Body of pancreas (tissue), 4 donors: ENCODE results near the gene ZAP70. TPM values are rescaled to one million over a fixed set of nuclear protein-coding genes. Genes with fewer than 3 reads are reported as not detected.

ENCODE experiments used
- ATAC-seq: fragments of 150-250 bp; one replicate; pipeline ENCODE4 v1.9.1; 2016
- DNase-seq, 4 donors: peaks; one replicate each; pipeline ENCODE4 v3.0.0-alpha.2; 2019
- H3K27ac ChIP-seq, 4 donors: fragments of 200-600 bp; sonication (generic); 1 replicate in 3 of 4; 2 replicates in 1 of 4; pipeline versions ENCODE4 v1.5.1 to v1.6.1; 2016 to 2019; ENCODE audit warnings: mild to moderate bottlenecking in 1 of 4, mixed read lengths in 1 of 4, moderate library complexity in 1 of 4
- H3K27me3 ChIP-seq, 2 donors: fragments of 200-600 bp; sonication (generic); one replicate each; pipeline ENCODE4 v1.6.0; 2016; ENCODE audit warnings: mild to moderate bottlenecking in 1 of 2
- H3K36me3 ChIP-seq, 2 donors: fragments of 200-600 bp; sonication (generic); replicated peaks in 1 of 2; 2 replicates each; pipeline ENCODE4 v1.5.1; 2016; ENCODE audit warnings: low read depth in 2 of 2; ENCODE audit not compliant: insufficient read depth in 1 of 2
- H3K4me1 ChIP-seq: fragments of 200-600 bp; sonication (generic); one replicate; pipeline ENCODE4 v1.6.0; 2016
- H3K4me3 ChIP-seq, 2 donors: fragments of 200-600 bp; sonication (generic); 1 replicate in 1 of 2; 2 replicates in 1 of 2; pipeline ENCODE4 v1.5.1; 2016 to 2019
- H3K9me3 ChIP-seq, 3 donors: fragments of 200-600 bp; sonication (generic); 1 replicate in 2 of 3; 2 replicates in 1 of 3; pipeline ENCODE4 v1.5.1; 2016
- CTCF ChIP-seq, 7 experiments: fragments of 450-650 bp in 4 of 7; fragments of 200-600 bp in 3 of 7; sonication (generic) in 3 of 7; IDR thresholded peaks; one replicate each; pipeline ENCODE4 v1.5.1; 2016 to 2019; ENCODE audit warnings: antibody characterized with exemption in 7 of 7
- POLR2A ChIP-seq, 3 donors: fragments of 450-650 bp; IDR thresholded peaks; one replicate each; pipeline ENCODE4 v1.6.1; 2016; ENCODE audit warnings: antibody characterized with exemption in 3 of 3, mild to moderate bottlenecking in 2 of 3
- WGBS, 2 donors: methylation state at CpG; one replicate each; pipeline ENCODE4 v1.1.5; 2017; 5-methylcytosine and 5-hydroxymethylcytosine counted together
- intact Hi-C: fragments of 100-400 bp; cut with DNase I; formaldehyde crosslinking; loops from one replicate; pipeline ENCODE4 v1.15.1; 2023
- total RNA-seq, 2 donors: library from RNA; depleted of rRNA; stranded (reverse); fragments of >200 nt; gene quantifications; one replicate each; pipeline ENCODE4 v1.1.0, GENCODE V29; 2016

Gene ZAP70
- total RNA-seq, 2 donors from 2014 or later, result 2.1 to 4.0 TPM

DNA sequence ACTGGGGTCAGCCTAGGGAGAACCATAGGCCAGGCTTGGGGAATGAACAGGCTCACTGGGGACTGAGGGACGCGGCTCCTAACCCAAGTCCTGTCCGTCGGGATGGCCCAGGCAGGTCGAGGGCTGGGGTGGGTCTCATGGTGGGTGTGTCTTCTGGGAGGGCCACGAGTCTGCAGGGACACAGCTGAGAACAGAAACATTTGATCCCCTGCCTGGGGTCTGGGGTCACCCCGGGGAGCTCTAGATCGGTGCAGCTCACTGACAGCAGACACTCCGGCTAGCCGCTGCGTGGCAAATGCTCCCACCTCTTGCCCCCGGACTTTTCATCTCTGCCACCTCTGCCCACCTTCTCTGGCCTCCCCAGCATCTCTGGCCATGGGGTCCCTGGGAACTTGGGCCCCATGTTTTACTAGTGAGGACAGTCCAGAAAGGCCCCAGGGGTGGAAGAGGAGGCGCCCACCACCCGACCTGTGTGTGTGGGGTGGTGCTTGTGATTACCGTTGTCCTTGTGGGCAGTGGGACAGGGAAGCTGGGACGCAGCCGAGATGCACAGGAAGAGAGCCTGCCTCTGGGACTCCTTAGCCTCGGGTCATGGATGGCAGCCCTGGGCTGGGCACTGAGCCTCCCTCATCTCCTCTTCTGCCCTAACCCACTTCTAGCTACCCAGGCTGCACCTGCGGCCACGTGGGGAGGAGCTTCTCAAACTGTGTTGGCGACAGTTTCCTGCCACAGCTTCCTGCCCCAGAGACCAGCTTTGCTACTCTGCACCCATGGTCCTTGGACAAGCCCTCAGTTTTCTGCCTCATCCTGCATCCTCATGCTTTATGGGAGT lies 4.9 kb downstream of the ZAP70 start:
- Histone ChIP-seq H3K27me3 (no peaks in the 10 kb centered on the region), H3K9me3 (no peaks in the 10 kb centered on the region), H3K4me3 (no peak overlapping the region), H3K27ac (no peak overlapping the region), H3K4me1 (no peaks in the 10 kb centered on the region), H3K36me3 (no peaks in the 10 kb centered on the region)
- intact Hi-C loops, result no loop called here
- DNase-seq (no peak), ATAC-seq (no peak)
- WGBS, 2 donors, result 65 to 78% methylated on average over 11 to 21 of the region's 21 CpGs
- TF ChIP-seq CTCF (IDR thresholded peaks at IDR 0.05) (no peak), POLR2A (IDR thresholded peaks at IDR 0.05) (no peak)

DNA sequence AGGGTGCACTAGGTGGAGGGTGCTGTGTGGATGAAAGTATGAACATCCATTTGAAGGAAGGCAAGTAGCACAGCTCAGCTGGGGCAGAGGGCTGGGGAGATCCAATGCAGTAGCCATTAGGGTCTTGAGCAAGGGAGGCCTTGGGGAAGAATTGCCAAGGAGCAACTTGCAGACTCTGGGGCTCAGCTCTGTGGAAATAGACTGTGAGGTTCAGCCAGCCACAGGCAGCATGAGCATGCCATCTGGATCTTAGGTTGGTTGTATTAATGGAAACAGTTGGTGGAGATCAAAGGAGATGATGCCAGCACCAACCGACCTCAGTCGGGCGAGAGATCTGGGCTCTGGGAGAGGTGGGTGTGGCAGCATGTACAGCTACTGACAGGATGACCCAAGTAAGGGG lies 5.6 kb downstream of the ZAP70 start:
- WGBS, 2 donors, result 93 to 100% methylated on average over 3 of the region's 3 CpGs

GRCh38 chr2:97719362-97720155 lies 6.2 kb downstream of the ZAP70 start:
- no peaks in the 10 kb centered on the region for H3K36me3 ChIP-seq
- no peak overlapping the region for H3K27ac ChIP-seq
- DNase-seq (no peak), ATAC-seq (no peak)
- WGBS, 2 donors, result 80 to 87% methylated on average over 16 of the region's 16 CpGs
- no peaks in the 10 kb centered on the region for H3K9me3 ChIP-seq
- no peaks in the 10 kb centered on the region for H3K27me3 ChIP-seq
- H3K4me3 ChIP-seq, result no peak overlapping the region
- TF ChIP-seq CTCF (IDR thresholded peaks at IDR 0.05), result no peak
- no peak for TF ChIP-seq POLR2A (IDR thresholded peaks at IDR 0.05)
- intact Hi-C loops, result no loop called here
- H3K4me1 ChIP-seq, result no peaks in the 10 kb centered on the region

More for the DNA sequence above, 5.6 kb downstream of the ZAP70 start:
- H3K27me3 ChIP-seq, result no peaks in the 10 kb centered on the region
- TF ChIP-seq CTCF (IDR thresholded peaks at IDR 0.05) (no peak), POLR2A (IDR thresholded peaks at IDR 0.05) (no peak)
- H3K36me3 ChIP-seq, result no peaks in the 10 kb centered on the region
- ATAC-seq (no peak), DNase-seq (no peak)
- H3K4me3 ChIP-seq, result no peak overlapping the region
- no peak overlapping the region for H3K27ac ChIP-seq
- no peaks in the 10 kb centered on the region for H3K9me3 ChIP-seq
- intact Hi-C loops, result no loop called here
- H3K4me1 ChIP-seq, result no peaks in the 10 kb centered on the region

- WGBS, 2 donors, result 75 to 83% methylated on average over 2 of the region's 2 CpGs
- no peaks in the 10 kb centered on the region for H3K36me3 ChIP-seq
- no peaks in the 10 kb centered on the region for H3K4me1 ChIP-seq
- no peak overlapping the region for H3K4me3 ChIP-seq
- H3K9me3 ChIP-seq, result no peaks in the 10 kb centered on the region
- DNase-seq (no peak), ATAC-seq (no peak)
- no peak overlapping the region for H3K27ac ChIP-seq
- intact Hi-C loops, result no loop called here
- H3K27me3 ChIP-seq, result no peaks in the 10 kb centered on the region
- TF ChIP-seq POLR2A (IDR thresholded peaks at IDR 0.05) (no peak), CTCF (IDR thresholded peaks at IDR 0.05) (no peak)
Measured at GRCh38 chr2:97720746-97721145, 7.4 kb downstream of the ZAP70 start.
